ACC112 (cell line): ENCODE results near the gene NNT.

Experiments used
- H2AFZ ChIP-seq: fragments of 200-600 bp; sonication (generic); one replicate; pipeline ENCODE4 v1.6.0; 2017; ENCODE audit warnings: antibody characterized with exemption, low read length; ENCODE audit not compliant: unreplicated experiment
- H3K27ac ChIP-seq: fragments of 200-600 bp; sonication (generic); 2 replicates; pipeline ENCODE4 v1.5.1; 2014; ENCODE audit warnings: low read depth, mild to moderate bottlenecking, antibody characterized with exemption, low read length, moderate library complexity
- H3K27me3 ChIP-seq: fragments of 200-600 bp; sonication (generic); 2 replicates; pipeline ENCODE4 v1.6.1; 2014; ENCODE audit warnings: mild to moderate bottlenecking, antibody characterized with exemption, low read length, moderate library complexity, mixed read lengths; ENCODE audit not compliant: insufficient read depth
- H3K36me3 ChIP-seq: fragments of 200-600 bp; sonication (generic); 2 replicates; pipeline ENCODE4 v1.6.1; 2016; ENCODE audit warnings: mild to moderate bottlenecking, antibody characterized with exemption, low read length, moderate library complexity, mixed read lengths; ENCODE audit not compliant: insufficient read depth
- H3K4me1 ChIP-seq: fragments of 200-600 bp; sonication (generic); one replicate; pipeline ENCODE4 v1.6.1; 2016; ENCODE audit warnings: low read length, mixed read lengths; ENCODE audit not compliant: insufficient read depth, unreplicated experiment, control insufficient read depth
- H3K4me3 ChIP-seq: fragments of 200-600 bp; sonication (generic); 2 replicates; pipeline ENCODE4 v1.5.1; 2014; ENCODE audit warnings: mild to moderate bottlenecking, low read depth, low read length
- H3K79me2 ChIP-seq: fragments of 200-600 bp; sonication (generic); one replicate; pipeline ENCODE4 v1.6.0; 2016; ENCODE audit warnings: low read length; ENCODE audit not compliant: control insufficient read depth, unreplicated experiment, insufficient read depth

NNT gene

DNA sequence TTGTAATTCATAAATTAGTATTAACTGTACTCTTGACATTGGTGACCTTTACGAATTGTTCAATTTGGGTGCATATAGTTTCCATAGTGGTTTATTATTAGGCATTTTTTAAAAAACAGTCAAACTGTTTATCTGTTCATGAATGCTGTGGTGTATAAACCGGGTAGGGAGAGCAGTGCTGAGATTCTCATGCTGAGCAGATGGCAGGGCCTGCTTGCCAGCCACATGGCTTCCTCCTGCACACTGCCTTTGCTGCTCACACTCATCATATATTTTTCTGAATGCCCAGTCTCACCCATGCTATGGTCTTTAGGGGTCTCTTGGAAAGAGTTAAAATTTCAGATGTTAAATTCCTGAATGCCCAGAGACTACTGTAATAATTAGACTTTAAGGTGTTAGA, 40.8 kb downstream of the NNT start:
- Histone ChIP-seq H2AFZ (no peak overlapping the region), H3K4me3 (no peak overlapping the region), H3K36me3 (peaks cover 3% of the 10 kb centered on the region; the same call in 1 of the 2 replicates), H3K27me3 (no peaks in the 10 kb centered on the region), H3K79me2 (no peaks in the 10 kb centered on the region), H3K27ac (no peak overlapping the region), H3K4me1 (peaks cover 25% of the 10 kb centered on the region)

DNA sequence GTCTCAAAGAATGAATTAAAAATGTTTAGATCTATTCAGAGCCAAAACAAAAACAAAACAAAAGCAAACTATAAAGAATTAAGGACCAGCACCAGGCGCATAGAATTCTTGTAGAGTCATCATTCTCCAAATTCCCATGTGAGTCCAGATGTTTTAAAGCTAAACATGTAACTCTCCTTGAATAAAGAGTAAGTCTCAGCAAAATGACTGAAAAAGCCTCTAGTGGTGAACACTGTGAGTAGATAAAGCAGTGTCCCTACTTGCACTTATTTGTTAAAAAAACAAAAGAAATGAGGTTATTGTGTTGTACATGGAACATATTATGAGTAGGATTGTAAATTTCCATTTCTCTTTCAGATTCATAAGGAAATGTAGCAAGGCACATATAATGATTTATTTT, 44.0 kb downstream of the NNT start:
- no peaks in the 10 kb centered on the region for H3K27me3 ChIP-seq
- peaks cover 17% of the 10 kb centered on the region for H3K36me3 ChIP-seq
- H3K27ac ChIP-seq: peak overlapping the region; percentile 18; the same call in 1 of the 2 replicates

GRCh38 chr5:43647789-43648188, 44.8 kb downstream of the NNT start:
- Histone ChIP-seq H3K4me1 (peaks cover 26% of the 10 kb centered on the region), H3K79me2 (no peaks in the 10 kb centered on the region), H3K27ac (peak overlapping the region; percentile 86), H3K4me3 (no peak overlapping the region), H3K36me3 (peaks cover 23% of the 10 kb centered on the region), H2AFZ (no peak overlapping the region), H3K27me3 (no peaks in the 10 kb centered on the region)

More for the DNA sequence above, 44.0 kb downstream of the NNT start:
- H2AFZ ChIP-seq: no peak overlapping the region
- no peaks in the 10 kb centered on the region for H3K79me2 ChIP-seq
- peaks cover 26% of the 10 kb centered on the region for H3K4me1 ChIP-seq
- H3K4me3 ChIP-seq: no peak overlapping the region

DNA sequence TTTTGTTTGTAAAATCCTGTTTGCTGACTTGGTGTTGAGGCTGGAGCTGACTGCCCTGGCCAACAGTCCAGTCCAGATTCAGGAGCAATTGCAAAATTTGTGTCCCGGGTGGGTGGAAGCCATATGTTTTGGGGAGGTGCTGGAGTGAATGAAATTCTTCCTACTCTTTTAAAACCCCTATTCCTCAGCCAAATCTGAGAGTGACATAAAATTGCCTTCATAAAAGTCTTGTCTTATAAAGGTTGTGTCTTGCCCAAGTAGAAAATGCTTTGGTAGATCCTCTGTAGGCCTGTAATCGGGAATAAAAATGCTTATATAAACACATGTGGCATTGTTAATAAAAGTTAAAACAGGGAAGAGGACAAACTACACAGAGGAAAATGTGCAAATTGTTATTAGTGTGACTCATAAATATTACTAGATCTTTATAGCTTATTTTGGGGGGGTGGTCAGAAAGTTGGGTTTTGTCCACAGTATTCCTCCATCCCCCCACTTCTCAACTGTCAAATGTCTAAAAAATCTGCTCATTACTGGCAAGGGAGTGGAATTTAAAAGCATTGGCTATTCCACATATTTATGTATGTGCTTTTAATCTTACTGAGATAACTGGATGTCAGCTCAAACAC, 45.6 kb downstream of the NNT start:
- Histone ChIP-seq H3K4me3 (no peak overlapping the region), H3K27ac (peak overlapping the region; percentile 86), H3K4me1 (peaks cover 26% of the 10 kb centered on the region), H2AFZ (no peak overlapping the region), H3K79me2 (no peaks in the 10 kb centered on the region), H3K27me3 (no peaks in the 10 kb centered on the region), H3K36me3 (peaks cover 23% of the 10 kb centered on the region)

- peak overlapping the region; percentile 86 for H3K27ac ChIP-seq
- no peak overlapping the region for H2AFZ ChIP-seq
- peaks cover 26% of the 10 kb centered on the region for H3K4me1 ChIP-seq
- H3K36me3 ChIP-seq: peaks cover 26% of the 10 kb centered on the region
- no peaks in the 10 kb centered on the region for H3K79me2 ChIP-seq
- no peaks in the 10 kb centered on the region for H3K27me3 ChIP-seq
- no peak overlapping the region for H3K4me3 ChIP-seq
Measured at GRCh38 chr5:43649256-43649655, 46.3 kb downstream of the NNT start.

DNA sequence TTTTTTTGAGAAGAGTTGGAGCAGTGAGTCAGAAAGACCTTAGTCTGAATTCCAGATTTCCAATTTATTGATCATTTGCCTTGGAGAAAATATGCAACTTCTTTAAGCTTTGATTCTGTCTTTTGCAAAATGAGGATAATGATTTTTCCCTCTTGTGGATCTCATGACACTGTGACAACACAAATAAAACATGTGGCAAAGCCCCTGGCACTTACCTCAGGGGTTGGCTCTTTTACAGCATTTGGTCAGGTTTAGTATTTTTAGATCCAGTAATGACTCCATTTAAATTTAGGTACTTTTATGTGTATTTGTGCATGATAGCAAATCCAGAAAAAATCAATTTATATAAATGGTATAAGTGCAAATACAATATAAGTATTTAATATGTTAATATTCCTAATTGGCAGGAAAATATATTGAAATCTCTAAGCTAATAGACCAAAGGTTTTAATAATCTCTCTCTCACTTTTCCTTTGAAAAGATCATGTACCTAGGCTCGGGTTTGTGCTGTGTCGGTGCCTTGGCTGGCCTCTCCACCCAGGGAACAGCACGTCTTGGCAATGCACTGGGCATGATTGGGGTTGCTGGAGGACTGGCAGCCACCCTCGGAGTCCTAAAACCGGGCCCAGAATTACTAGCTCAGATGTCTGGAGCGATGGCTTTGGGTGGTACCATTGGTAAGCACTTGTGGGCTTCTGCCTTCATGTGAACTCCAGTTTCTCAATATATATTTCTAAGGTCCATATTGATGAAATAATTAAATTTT, 49.7 kb downstream of the NNT start:
- H3K27ac ChIP-seq: no peak overlapping the region
- H2AFZ ChIP-seq: no peak overlapping the region
- peaks cover 20% of the 10 kb centered on the region for H3K4me1 ChIP-seq
- H3K79me2 ChIP-seq: no peaks in the 10 kb centered on the region
- peaks cover 25% of the 10 kb centered on the region for H3K36me3 ChIP-seq
- H3K27me3 ChIP-seq: no peaks in the 10 kb centered on the region
- H3K4me3 ChIP-seq: no peak overlapping the region

- Histone ChIP-seq H3K27me3 (no peaks in the 10 kb centered on the region), H3K79me2 (no peaks in the 10 kb centered on the region), H3K4me3 (no peak overlapping the region), H3K27ac (peak overlapping the region; percentile 70), H3K36me3 (peaks cover 8% of the 10 kb centered on the region; the same call in 1 of the 2 replicates), H3K4me1 (peaks cover 5% of the 10 kb centered on the region), H2AFZ (no peak overlapping the region)
Measured at GRCh38 chr5:43658509-43658908, 55.5 kb downstream of the NNT start.

GRCh38 chr5:43659075-43659474, 56.1 kb downstream of the NNT start:
- no peak overlapping the region for H3K4me3 ChIP-seq
- no peak overlapping the region for H2AFZ ChIP-seq
- H3K27ac ChIP-seq: peak overlapping the region; percentile 70
- peaks cover 5% of the 10 kb centered on the region for H3K4me1 ChIP-seq
- H3K79me2 ChIP-seq: no peaks in the 10 kb centered on the region
- no peaks in the 10 kb centered on the region for H3K27me3 ChIP-seq
- peaks cover 7% of the 10 kb centered on the region; the same call in 1 of the 2 replicates for H3K36me3 ChIP-seq

- Histone ChIP-seq H3K4me1 (peaks cover 5% of the 10 kb centered on the region), H3K27me3 (no peaks in the 10 kb centered on the region), H3K4me3 (no peak overlapping the region), H3K79me2 (no peaks in the 10 kb centered on the region), H2AFZ (no peak overlapping the region), H3K27ac (no peak overlapping the region), H3K36me3 (0 out of 2 replicates have a peak, but pooled peaks cover 3% of the 10 kb centered on the region)
Measured at GRCh38 chr5:43661102-43661501, 58.1 kb downstream of the NNT start.

DNA sequence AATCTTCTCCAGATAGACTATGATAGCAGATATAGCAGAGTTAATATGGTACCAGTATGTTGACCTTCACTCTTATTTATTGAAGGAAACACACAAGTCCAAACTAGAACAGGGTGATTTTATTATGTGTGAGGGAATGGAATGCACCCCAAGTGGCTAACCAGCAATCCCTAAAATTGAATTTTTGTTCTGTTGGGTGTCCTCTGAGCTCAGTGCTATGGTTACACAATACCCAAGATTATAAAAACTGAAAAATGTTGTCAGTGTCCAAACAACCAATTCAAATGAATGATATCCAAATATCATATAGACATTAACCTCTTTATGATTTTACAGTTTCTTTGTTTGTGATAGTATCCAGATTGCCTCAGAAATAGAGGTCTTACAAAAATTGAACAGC, 60.9 kb downstream of the NNT start:
- 0 out of 2 replicates have a peak, but pooled peaks cover 3% of the 10 kb centered on the region for H3K36me3 ChIP-seq
- H3K27ac ChIP-seq: no peak overlapping the region
- H3K79me2 ChIP-seq: no peaks in the 10 kb centered on the region

More for the DNA sequence above, 60.9 kb downstream of the NNT start:
- Histone ChIP-seq H2AFZ (no peak overlapping the region), H3K4me1 (no peaks in the 10 kb centered on the region), H3K27me3 (no peaks in the 10 kb centered on the region), H3K4me3 (no peak overlapping the region)
